ENCODE measurements around the gene XRCC4. TPM values are rescaled to one million over a fixed set of nuclear protein-coding genes. Genes with fewer than 3 reads are reported as not detected.

Gene XRCC4
- 5.7 TPM for total RNA-seq
- long read RNA-seq, partial matches to known transcripts: 0 of 3 reads
- long read RNA-seq, other reads (novel, unspliced or antisense): 0 of 3 reads

GRCh38 chr5:83076742-83077661 is at the start of gene XRCC4, which contains the start of gene TMEM167A:
TSS of gene XRCC4 (plus strand) at chr5:83077547. CDS start at chr5:83104920, 27,373 bp downstream.
TSS of gene TMEM167A (minus strand) at chr5:83077394. CDS start at chr5:83077323, 71 bp downstream.
- ATAC-seq: peak; percentile 100
- intact Hi-C loops (cut with micrococcal nuclease): no loop called here
- DNase-seq: peak; percentile 95

- intact Hi-C loops (cut with micrococcal nuclease): no loop called here
- DNase-seq (no peak), ATAC-seq (peak; percentile 54)
Measured at GRCh38 chr5:83029912-83030311, 47.4 kb upstream of the XRCC4 start.

DNA sequence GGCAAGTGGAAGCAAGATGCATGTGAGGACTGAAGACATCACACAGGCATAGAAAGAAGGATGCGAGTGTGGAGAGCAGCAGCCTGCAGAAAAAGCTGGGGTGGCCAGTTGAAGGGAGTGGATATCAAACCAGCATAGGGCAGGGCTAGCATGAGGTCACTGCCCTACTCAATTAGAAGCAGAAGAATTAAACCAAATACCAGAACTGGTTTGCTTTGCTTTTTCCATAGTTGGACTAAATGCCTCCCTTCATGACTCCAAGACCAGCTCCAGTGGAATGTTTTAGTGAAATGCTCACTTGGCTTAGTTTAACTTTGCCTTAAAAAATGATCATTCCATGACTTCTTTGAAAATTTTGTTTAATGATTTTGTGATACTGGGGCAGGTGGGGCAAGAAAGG is 46.0 kb upstream of the XRCC4 start:
- no peak for ATAC-seq
- intact Hi-C loops (cut with micrococcal nuclease): no loop called here
- DNase-seq: no peak

DNA sequence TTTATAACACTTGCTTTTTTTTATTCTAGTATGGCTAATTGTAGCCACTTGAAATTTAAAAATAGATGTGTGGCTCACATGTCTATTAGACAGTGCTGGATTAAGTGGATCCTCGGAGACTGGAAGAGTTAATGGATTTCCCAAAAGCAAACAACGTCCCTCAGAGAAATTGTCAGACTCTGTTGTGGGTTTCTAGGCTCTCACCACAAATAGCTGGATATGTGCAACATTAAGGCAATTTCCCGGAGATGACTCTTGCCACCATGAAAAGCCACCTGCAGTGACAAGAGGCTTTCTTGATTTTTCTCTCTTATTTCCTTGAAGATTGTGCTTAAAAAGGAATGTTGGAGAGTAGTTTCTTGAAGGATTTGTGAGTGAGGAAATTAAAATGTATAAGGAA is 43.3 kb upstream of the XRCC4 start:
- ATAC-seq: no peak
- DNase-seq: no peak
- intact Hi-C loops (cut with micrococcal nuclease): no loop called here

- DNase-seq (no peak), ATAC-seq (no peak)
- intact Hi-C loops (cut with micrococcal nuclease): no loop called here
Measured at GRCh38 chr5:83034528-83035207, 42.7 kb upstream of the XRCC4 start.

- intact Hi-C loops (cut with micrococcal nuclease): no loop called here
- ATAC-seq: peak; percentile 99
- peak; percentile 79 for DNase-seq
Measured at GRCh38 chr5:83035373-83036100, 41.8 kb upstream of the XRCC4 start.

GRCh38 chr5:83036991-83037575 is 40.3 kb upstream of the XRCC4 start:
- intact Hi-C loops (cut with micrococcal nuclease): no loop called here
- ATAC-seq (no peak), DNase-seq (no peak)

GRCh38 chr5:83038924-83039323 is 38.4 kb upstream of the XRCC4 start:
- DNase-seq (no peak), ATAC-seq (no peak)
- intact Hi-C loops (cut with micrococcal nuclease): no loop called here

- intact Hi-C loops (cut with micrococcal nuclease): no loop called here
- DNase-seq (no peak), ATAC-seq (no peak)
Measured at GRCh38 chr5:83042507-83042906, 34.8 kb upstream of the XRCC4 start.

- ATAC-seq: no peak
- DNase-seq: no peak
- intact Hi-C loops (cut with micrococcal nuclease): no loop called here
Measured at GRCh38 chr5:83044926-83045325, 32.4 kb upstream of the XRCC4 start.

DNA sequence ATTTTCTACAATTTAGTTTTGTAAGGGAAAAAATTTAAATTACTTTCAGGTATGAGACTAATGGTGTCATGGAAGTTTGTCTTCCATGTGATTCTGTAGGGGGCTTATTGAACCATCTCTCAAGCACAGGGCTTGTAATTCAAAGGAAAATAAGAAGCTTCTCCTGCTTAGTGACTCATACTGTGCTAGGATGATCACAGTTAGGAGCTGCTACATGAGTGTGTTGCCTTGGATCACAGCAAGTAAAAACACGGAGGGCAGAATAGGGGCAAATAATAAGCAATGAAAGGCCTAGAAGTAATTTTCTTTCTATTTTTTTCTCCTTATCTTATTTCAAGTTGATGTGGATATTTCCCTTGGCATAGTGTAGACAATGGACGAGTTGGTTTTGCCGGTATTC is 29.1 kb upstream of the XRCC4 start:
- ATAC-seq: no peak
- DNase-seq: no peak
- intact Hi-C loops (cut with micrococcal nuclease): no loop called here

DNA sequence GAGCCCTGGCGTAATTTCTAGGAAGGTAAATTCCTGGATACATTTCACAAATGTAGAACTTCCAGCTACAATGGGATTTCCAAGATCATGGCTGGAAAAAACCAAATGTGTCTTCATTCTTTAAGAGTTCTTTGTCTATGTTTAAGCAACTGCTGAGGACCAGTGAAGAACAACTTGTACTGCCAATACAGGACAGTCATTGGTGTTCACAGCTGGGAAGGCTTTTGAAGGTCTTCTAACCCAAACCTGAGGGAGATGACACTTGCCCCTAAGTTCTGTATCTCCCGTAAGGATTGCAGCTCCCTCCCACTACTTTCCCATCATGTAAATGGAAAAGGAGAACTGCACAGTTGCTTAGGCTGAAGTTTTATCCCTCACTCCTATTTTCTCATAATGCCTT is 28.5 kb upstream of the XRCC4 start:
- DNase-seq (no peak), ATAC-seq (peak; percentile 35)
- intact Hi-C loops (cut with micrococcal nuclease): no loop called here

DNA sequence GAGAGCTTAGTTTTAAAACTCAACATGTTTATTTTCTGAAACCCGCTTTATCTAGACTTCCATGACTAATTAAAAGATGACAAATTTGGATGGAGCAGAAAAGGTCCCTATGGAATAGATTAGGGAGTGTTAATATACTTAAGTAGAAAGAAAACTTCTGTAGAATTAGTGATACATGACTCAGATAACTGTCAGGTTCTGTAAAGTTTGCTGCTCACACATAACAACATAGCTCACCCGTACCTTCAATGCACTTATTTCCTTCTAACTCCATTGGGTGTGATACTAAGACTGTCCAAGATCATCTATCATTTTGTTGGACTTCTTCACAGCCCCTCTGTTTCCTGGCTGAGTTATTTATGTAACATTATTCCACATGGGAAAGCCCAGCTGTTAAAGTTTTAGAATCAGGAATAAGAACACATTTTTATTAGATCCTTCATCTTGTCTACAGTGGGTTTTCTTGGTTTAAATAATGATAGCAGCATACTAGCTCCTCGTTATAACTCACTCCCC is 27.9 kb upstream of the XRCC4 start:
- ATAC-seq: peak; percentile 42
- DNase-seq: no peak
- intact Hi-C loops (cut with micrococcal nuclease): no loop called here

GRCh38 chr5:83050723-83051340 is 26.5 kb upstream of the XRCC4 start:
- no peak for DNase-seq
- ATAC-seq: peak; percentile 26
- intact Hi-C loops (cut with micrococcal nuclease): no loop called here

DNA sequence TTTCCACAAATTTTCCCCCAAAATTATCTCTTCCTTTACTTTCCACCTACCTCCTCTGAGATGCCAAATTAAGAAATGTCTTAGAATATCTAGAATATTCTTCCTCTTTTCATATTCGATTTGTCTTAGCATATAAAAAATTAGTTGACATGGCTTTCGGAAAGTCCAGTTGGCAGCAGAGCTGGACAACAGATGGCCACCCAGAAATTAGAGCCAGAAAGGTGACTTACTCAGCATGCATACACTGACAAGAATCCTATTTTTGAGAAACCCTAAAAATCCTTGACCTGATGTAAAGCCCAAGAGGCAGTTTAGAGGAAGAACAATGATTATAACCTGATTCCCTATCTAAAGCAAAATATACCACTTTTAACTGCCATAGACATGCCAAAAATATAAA is 22.2 kb upstream of the XRCC4 start:
- ATAC-seq (no peak), DNase-seq (no peak)
- intact Hi-C loops (cut with micrococcal nuclease): no loop called here

- ATAC-seq (no peak), DNase-seq (no peak)
- intact Hi-C loops (cut with micrococcal nuclease): no loop called here
Measured at GRCh38 chr5:83058726-83059125, 18.6 kb upstream of the XRCC4 start.

GRCh38 chr5:83059341-83059740 is 18.0 kb upstream of the XRCC4 start:
- intact Hi-C loops (cut with micrococcal nuclease): no loop called here
- DNase-seq (no peak), ATAC-seq (no peak)

DNA sequence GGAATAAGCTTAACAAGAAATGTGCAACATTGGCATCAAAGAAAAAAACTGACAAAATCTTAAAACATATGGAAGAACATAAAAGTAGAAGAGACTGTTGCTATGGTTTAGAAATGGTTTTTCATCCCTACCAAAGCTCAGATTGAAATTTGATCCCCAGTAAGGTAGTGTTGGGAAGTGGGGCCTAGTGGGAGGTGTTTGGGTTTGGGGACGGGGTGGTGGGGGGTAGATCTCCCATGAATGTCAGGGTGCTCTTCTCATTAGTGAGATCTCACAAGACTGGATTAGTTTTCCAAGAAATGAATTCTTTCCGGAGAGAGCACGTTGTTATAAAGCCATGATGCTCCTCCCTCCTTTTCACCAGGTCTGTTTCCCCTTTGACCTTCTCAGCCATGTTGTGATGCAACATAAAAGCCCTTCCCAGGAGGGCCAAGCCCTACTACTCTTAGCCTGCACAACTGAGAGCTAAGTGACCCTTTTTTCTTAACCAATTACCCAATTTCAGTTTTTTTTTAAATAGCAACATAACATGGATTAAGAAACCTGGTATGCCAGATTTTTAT is 10.7 kb upstream of the XRCC4 start:
- DNase-seq (no peak), ATAC-seq (no peak)
- intact Hi-C loops (cut with micrococcal nuclease): no loop called here

All from left ventricle myocardium superior (tissue), 1 donor.